Right atrium auricular region (tissue), 2 donors: ENCODE results near the gene MXRA8. TPM values are rescaled to one million over a fixed set of nuclear protein-coding genes. Genes with fewer than 3 reads are reported as not detected.
"Not testable (repeated sequence)": the region's sequence is repeated elsewhere in the genome, so short reads cannot be mapped to it uniquely, and the experiment has no call there.

ENCODE experiments used
- DNase-seq: peaks from one replicate; pipeline ENCODE4 v3.0.0-alpha.2; 2019; ENCODE audit warnings: low spot score
- H3K27ac ChIP-seq, 2 donors: fragments of 200-600 bp; sonication (generic); 1 replicate in 1 of 2; 2 replicates in 1 of 2; pipeline ENCODE4 v1.5.1; 2016 to 2019
- H3K27me3 ChIP-seq, 2 donors: fragments of 200-600 bp; sonication (generic); one replicate each; pipeline versions ENCODE4 v1.5.1 to v1.6.0; 2017 to 2019
- H3K36me3 ChIP-seq: fragments of 200-600 bp; sonication (generic); one replicate; pipeline ENCODE4 v1.5.1; 2016
- H3K4me1 ChIP-seq, 2 donors: fragments of 200-600 bp; sonication (generic); one replicate each; pipeline versions ENCODE4 v1.5.1 to v1.6.0; 2017 to 2019
- H3K4me3 ChIP-seq, 2 donors: fragments of 200-600 bp; sonication (generic); 1 replicate in 1 of 2; 2 replicates in 1 of 2; pipeline ENCODE4 v1.5.1; 2017 to 2019; ENCODE audit warnings: mild to moderate bottlenecking in 1 of 2, moderate library complexity in 1 of 2
- H3K9me3 ChIP-seq, 2 donors: fragments of 200-600 bp; sonication (generic); one replicate each; pipeline ENCODE4 v1.5.1; 2019
- CTCF ChIP-seq, 2 donors: fragments of 200-600 bp; sonication (generic); IDR thresholded peaks; one replicate each; pipeline ENCODE4 v1.5.1; 2019; ENCODE audit warnings: antibody characterized with exemption in 2 of 2
- total RNA-seq, 2 donors: library from RNA; depleted of rRNA; stranded (reverse); fragments of >200 nt; gene quantifications; one replicate each; pipeline ENCODE4 v1.1.0, GENCODE V29; 2016

The MXRA8 gene
- total RNA-seq, 2 donors from 2014 or later, result 53.4 to 58.6 TPM

- no peaks in the 10 kb centered on the region for H3K9me3 ChIP-seq
- TF ChIP-seq CTCF (IDR thresholded peaks at IDR 0.05), result no peak
- H3K27me3 ChIP-seq, result no peaks in the 10 kb centered on the region
- peak overlapping the region; percentile 61 to 83 for H3K27ac ChIP-seq
- no peak overlapping the region for H3K4me3 ChIP-seq
- H3K36me3 ChIP-seq, result peaks cover 45% of the 10 kb centered on the region
- peaks cover 0 to 41% of the 10 kb centered on the region in 2 donors for H3K4me1 ChIP-seq
- no peak for DNase-seq
These were observed 39.3 kb downstream of the MXRA8 start for GRCh38 chr1:1318777-1319645.

- no peaks in the 10 kb centered on the region for H3K27me3 ChIP-seq
- TF ChIP-seq CTCF (IDR thresholded peaks at IDR 0.05), result no peak
- H3K36me3 ChIP-seq, result peaks cover 53% of the 10 kb centered on the region
- DNase-seq, result peak; percentile 88
- H3K4me1 ChIP-seq, result peaks cover 0 to 36% of the 10 kb centered on the region in 2 donors
- H3K9me3 ChIP-seq, result no peaks in the 10 kb centered on the region
- no peak overlapping the region for H3K4me3 ChIP-seq
- H3K27ac ChIP-seq, result peak overlapping the region; percentile 61 to 83
These were observed 40.2 kb downstream of the MXRA8 start for GRCh38 chr1:1318131-1318652.

- TF ChIP-seq CTCF (IDR thresholded peaks at IDR 0.05), result no peak
- Histone ChIP-seq H3K27me3 (no peaks in the 10 kb centered on the region), H3K4me1 (peaks cover 0 to 28% of the 10 kb centered on the region in 2 donors), H3K27ac (peak overlapping the region; percentile 61 to 83), H3K9me3 (no peaks in the 10 kb centered on the region), H3K36me3 (peaks cover 60% of the 10 kb centered on the region), H3K4me3 (no peak overlapping the region)
- DNase-seq, result no peak
These were observed 40.9 kb downstream of the MXRA8 start for GRCh38 chr1:1317420-1317819.

- H3K9me3 ChIP-seq, H3K4me3 ChIP-seq, H3K27me3 ChIP-seq, DNase-seq, H3K27ac ChIP-seq: not testable (repeated sequence)
- peaks cover 69% of the 10 kb centered on the region for H3K36me3 ChIP-seq
- H3K4me1 ChIP-seq, result peaks cover 0 to 16% of the 10 kb centered on the region in 2 donors
These were observed 42.2 kb downstream of the MXRA8 start for GRCh38 chr1:1316199-1316598.

GRCh38 chr1:1315435-1315954 lies 42.9 kb downstream of the MXRA8 start:
- no peaks in the 10 kb centered on the region for H3K27me3 ChIP-seq
- H3K36me3 ChIP-seq, result peaks cover 73% of the 10 kb centered on the region
- H3K27ac ChIP-seq, result no peak overlapping the region
- H3K9me3 ChIP-seq, result no peaks in the 10 kb centered on the region
- TF ChIP-seq CTCF (IDR thresholded peaks at IDR 0.05), result no peak
- peaks cover 0 to 9% of the 10 kb centered on the region in 2 donors for H3K4me1 ChIP-seq
- H3K4me3 ChIP-seq, result no peak overlapping the region
- DNase-seq, result no peak

GRCh38 chr1:1314678-1315335 lies 43.5 kb downstream of the MXRA8 start:
- H3K4me1 ChIP-seq, result peaks cover 0 to 12% of the 10 kb centered on the region in 2 donors
- DNase-seq, result no peak
- H3K27ac ChIP-seq, result no peak overlapping the region
- no peaks in the 10 kb centered on the region for H3K27me3 ChIP-seq
- H3K9me3 ChIP-seq, result no peaks in the 10 kb centered on the region
- no peak for TF ChIP-seq CTCF (IDR thresholded peaks at IDR 0.05)
- H3K36me3 ChIP-seq, result peaks cover 66% of the 10 kb centered on the region
- no peak overlapping the region for H3K4me3 ChIP-seq
